Endothelial cell of umbilical vein (primary cell): Measurements from ENCODE around the gene PRDM16. TPM values are rescaled to one million over a fixed set of nuclear protein-coding genes. Genes with fewer than 3 reads are reported as not detected.

Source experiments
- BruUV-seq: library from RNA; stranded (reverse); fragments of 400-500 nt; replicated peaks from 2 replicates; lab custom pipeline; 2021; lab: Mats Ljungman, UMichigan
- CTCF ChIA-PET: fragments of 300-600, 350-600 bp; sonication (Branson Sonifier 250); formaldehyde crosslinking; loops from one replicate; lab custom pipeline; 2021; ENCODE audit warnings: antibody characterized with exemption, inconsistent platforms; lab: Charles Lee
- POLR2A ChIA-PET: fragments of 300-600, 350-600 bp; sonication (Branson Sonifier 250); formaldehyde crosslinking; loops from one replicate; lab custom pipeline; 2021; ENCODE audit warnings: antibody characterized with exemption, inconsistent platforms; lab: Charles Lee
- DNase-seq: peaks from one replicate; pipeline ENCODE4 v3.0.0-alpha.2; 2011; ENCODE audit warnings: low read depth, low spot score
- FAIRE-seq: peaks from 2 replicates; lab custom pipeline; 2011; peaks lifted over from hg19 to GRCh38; lab: Jason Lieb, UNC
- H2AFZ ChIP-seq: 2 replicates; pipeline ENCODE4 v1.6.0; 2012; ENCODE audit warnings: low read depth, low read length, control low read depth, inconsistent platforms
- H3K27ac ChIP-seq: 2 replicates; pipeline ENCODE4 v1.5.1; 2011; ENCODE audit warnings: low read depth, mild to moderate bottlenecking, control low read depth, low read length, moderate library complexity; ENCODE audit not compliant: insufficient read depth
- H3K27me3 ChIP-seq, 2 experiments: 2 replicates each; pipeline versions ENCODE4 v1.6.0 to v1.6.1; 2011; ENCODE audit warnings: low read length in 2 of 2, mixed read lengths in 1 of 2; ENCODE audit not compliant: control insufficient read depth in 2 of 2, insufficient read depth in 2 of 2
- H3K36me3 ChIP-seq, 2 experiments: 2 replicates in 1 of 2; 3 replicates in 1 of 2; pipeline ENCODE4 v1.5.1; 2011; ENCODE audit warnings: low read length in 2 of 2, mild to moderate bottlenecking in 1 of 2, moderate library complexity in 1 of 2; ENCODE audit not compliant: control insufficient read depth in 2 of 2, insufficient read depth in 2 of 2; ENCODE audit errors: extremely low read depth in 1 of 2
- H3K4me1 ChIP-seq: 3 replicates; pipeline ENCODE4 v1.5.1; 2011; ENCODE audit warnings: mild to moderate bottlenecking, low read length; ENCODE audit not compliant: control insufficient read depth, insufficient read depth; ENCODE audit errors: extremely low read depth
- H3K4me2 ChIP-seq: 2 replicates; pipeline ENCODE4 v1.6.1; 2011; ENCODE audit warnings: low read length, control low read depth, mixed read lengths; ENCODE audit not compliant: insufficient read depth
- H3K4me3 ChIP-seq, 3 experiments: fragments of 200-600 bp in 1 of 3; sonication (generic), shearing (Covaris generic) in 1 of 3; replicated peaks in 1 of 3; 2 replicates each; pipeline ENCODE4 v1.5.1; 2011 to 2016; ENCODE audit warnings: control low read depth in 3 of 3, low read length in 3 of 3, mild to moderate bottlenecking in 2 of 3, inconsistent platforms in 1 of 3, low read depth in 1 of 3, moderate library complexity in 1 of 3; ENCODE audit not compliant: insufficient read depth in 1 of 3
- H3K79me2 ChIP-seq: 2 replicates; pipeline ENCODE4 v1.6.0; 2012; ENCODE audit warnings: low read length, inconsistent platforms; ENCODE audit not compliant: control insufficient read depth, insufficient read depth
- H3K9ac ChIP-seq: replicated peaks from 2 replicates; pipeline ENCODE3; 2011; ENCODE audit warnings: low read length, control low read depth; ENCODE audit not compliant: insufficient read depth; ENCODE audit errors: extremely low read depth
- H3K9me1 ChIP-seq: replicated peaks from 3 replicates; pipeline ENCODE4 v1.6.0; 2011; ENCODE audit warnings: mild to moderate bottlenecking, low read length; ENCODE audit not compliant: control insufficient read depth, insufficient read depth; ENCODE audit errors: extremely low read depth
- H3K9me3 ChIP-seq: replicated peaks from 2 replicates; pipeline ENCODE4 v1.5.1; 2012; ENCODE audit warnings: low read length, inconsistent platforms; ENCODE audit not compliant: control insufficient read depth, insufficient read depth
- H4K20me1 ChIP-seq: replicated peaks from 2 replicates; pipeline ENCODE3; 2011; ENCODE audit warnings: mild to moderate bottlenecking, low read length; ENCODE audit not compliant: control insufficient read depth, insufficient read depth; ENCODE audit errors: extremely low read depth
- EZH2 ChIP-seq: IDR thresholded peaks from 2 replicates; pipeline ENCODE4 v1.6.1; 2012; ENCODE audit warnings: borderline replicate concordance, low read depth, mild to moderate bottlenecking, moderate library complexity, low read length, inconsistent platforms; ENCODE audit not compliant: severe bottlenecking
- FOS ChIP-seq: IDR thresholded peaks from 2 replicates; pipeline ENCODE4 v1.6.1; 2011; ENCODE audit warnings: mild to moderate bottlenecking, low read length, moderate library complexity, borderline replicate concordance; ENCODE audit not compliant: insufficient read depth
- GATA2 ChIP-seq: IDR thresholded peaks from 2 replicates; pipeline ENCODE4 v1.7.0; 2011; ENCODE audit warnings: low read depth, mild to moderate bottlenecking, moderate library complexity, mixed read lengths, low read length; ENCODE audit not compliant: insufficient read length, insufficient read depth
- MYC ChIP-seq: IDR thresholded peaks from one replicate; pipeline ENCODE4 v1.6.1; 2011; ENCODE audit warnings: mild to moderate bottlenecking, low read depth, low read length
- POLR2A ChIP-seq: IDR thresholded peaks from 2 replicates; pipeline ENCODE4 v1.6.1; 2012; ENCODE audit warnings: low read depth, mild to moderate bottlenecking, control low read depth, low read length
- POLR2AphosphoS5 ChIP-seq: IDR thresholded peaks from 2 replicates; pipeline ENCODE4 v1.6.1; 2012; ENCODE audit warnings: low read depth, mild to moderate bottlenecking, control low read depth, low read length, moderate library complexity; ENCODE audit not compliant: insufficient read depth
- dilution Hi-C: fragments of 300-500 bp; cut with MboI; formaldehyde crosslinking; loops from one replicate; pipeline ENCODE4 v1.15.0; 2019; ENCODE audit warnings: low sequenced_read_pairs; ENCODE audit not compliant: extremely low pct_ligation_motif_present
- intact Hi-C: fragments of 100-400 bp; cut with micrococcal nuclease; formaldehyde crosslinking; loops from one replicate; pipeline ENCODE4 v1.10.0; 2022
- polyA plus RNA-seq, 4 experiments: library from polyadenylated mRNA; depleted of rRNA in 3 of 4; stranded (reverse) in 3 of 4; unstranded in 1 of 4; fragments of >200 nt; gene quantifications; 2 replicates each; pipeline versions ENCODE4 v1.2.1 to v1.2.3, GENCODE V29; 2011 to 2012; ENCODE audit warnings: missing spikeins in 1 of 4
- total RNA-seq: library from RNA; stranded (reverse); gene quantifications from 2 replicates; pipeline ENCODE4 v1.2.3, GENCODE V29; 2021
- TF ChIP-seq, protein P1 (sequence below): IDR thresholded peaks from 2 replicates; pipeline ENCODE4 v1.6.1; 2011; ENCODE audit not compliant: insufficient read depth, insufficient read length
- TF ChIP-seq, protein P2 (sequence below), 2 donors: IDR thresholded peaks; 1 replicate in 1 of 2; 2 replicates in 1 of 2; pipeline ENCODE4 v1.5.1; 2011; ENCODE audit warnings: low read length in 2 of 2, mild to moderate bottlenecking in 2 of 2, moderate library complexity in 2 of 2, control low read depth in 1 of 2, inconsistent platforms in 1 of 2, low read depth in 1 of 2; ENCODE audit not compliant: insufficient read depth in 1 of 2; ENCODE audit errors: extremely low read depth in 1 of 2

Gene PRDM16
- total and polyA plus RNA-seq, 2 donors (not counting 3 experiments of a cell fraction or from before 2014, with no cell fraction given), result not detected

DNA sequence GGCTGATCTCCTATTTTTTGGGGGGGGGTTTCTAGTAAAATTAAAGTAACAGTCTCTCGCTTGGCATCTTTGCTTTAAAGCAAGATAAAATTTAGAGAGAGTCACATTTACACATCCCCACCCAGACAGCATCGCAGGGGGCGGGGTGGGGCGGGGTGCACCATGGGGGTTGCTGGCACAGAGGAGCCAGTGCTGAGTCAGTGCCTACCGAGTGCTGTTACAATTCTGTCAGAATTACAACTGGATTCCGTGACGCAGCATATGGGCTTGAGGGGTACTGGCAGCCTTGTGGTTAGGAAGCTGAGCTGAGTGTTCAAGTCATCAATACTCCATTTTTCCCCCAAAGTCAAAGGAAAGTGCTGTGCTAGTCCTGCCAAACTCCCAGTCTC, 175.9 kb downstream of the PRDM16 start:
- no peaks in the 10 kb centered on the region for H3K79me2 ChIP-seq
- BruUV-seq, result no TSS peak
- no peaks in the 10 kb centered on the region for H4K20me1 ChIP-seq
- ChIA-PET CTCF (no interaction called here), POLR2A (no interaction called here)
- H3K9ac ChIP-seq, result no peak overlapping the region
- H3K9me1 ChIP-seq, result no peaks in the 10 kb centered on the region
- TF ChIP-seq, protein P1, sequence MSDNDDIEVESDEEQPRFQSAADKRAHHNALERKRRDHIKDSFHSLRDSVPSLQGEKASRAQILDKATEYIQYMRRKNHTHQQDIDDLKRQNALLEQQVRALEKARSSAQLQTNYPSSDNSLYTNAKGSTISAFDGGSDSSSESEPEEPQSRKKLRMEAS, result no peak
- no peak for FAIRE-seq
- H3K36me3 ChIP-seq, result no peaks in the 10 kb centered on the region
- no peak for DNase-seq
- intact Hi-C loops, result no loop called here
- no peaks in the 10 kb centered on the region for H3K4me1 ChIP-seq
- no peak overlapping the region for H3K4me2 ChIP-seq
- H3K9me3 ChIP-seq, result no peaks in the 10 kb centered on the region
- no peak overlapping the region for H3K27ac ChIP-seq
- dilution Hi-C loops, result no loop called here
- peaks cover 0 to 5% of the 10 kb centered on the region in 2 experiments for H3K27me3 ChIP-seq
- H2AFZ ChIP-seq, result no peak overlapping the region
- H3K4me3 ChIP-seq, result no peak overlapping the region

DNA sequence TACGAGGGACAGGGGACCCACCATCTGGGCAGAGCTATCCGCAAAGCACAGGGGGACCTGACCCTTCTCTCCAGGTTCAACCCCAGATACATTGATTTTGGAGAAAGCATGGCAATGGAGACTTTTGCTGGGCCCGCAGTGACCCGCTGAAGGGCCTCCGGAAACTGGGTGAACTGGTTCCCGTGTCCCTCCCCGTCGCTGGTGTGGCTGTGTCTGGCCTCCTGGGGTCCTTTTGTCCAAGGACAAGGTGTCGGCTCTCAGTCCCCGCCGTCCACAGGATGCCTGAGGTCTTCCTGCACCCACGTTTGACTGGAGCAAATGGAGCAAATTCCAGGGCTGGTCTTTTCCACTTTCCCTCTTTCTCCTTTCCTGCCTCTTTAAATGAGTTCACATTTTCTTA, 176.3 kb downstream of the PRDM16 start:
- peaks cover 0 to 5% of the 10 kb centered on the region in 2 experiments for H3K27me3 ChIP-seq

More for the DNA sequence above, 176.3 kb downstream of the PRDM16 start:
- TF ChIP-seq FOS (no peak), MYC (no peak), GATA2 (no peak), POLR2A (no peak), EZH2 (no peak), POLR2AphosphoS5 (no peak)
- TF ChIP-seq, protein P1, result no peak
- TF ChIP-seq, protein P2, sequence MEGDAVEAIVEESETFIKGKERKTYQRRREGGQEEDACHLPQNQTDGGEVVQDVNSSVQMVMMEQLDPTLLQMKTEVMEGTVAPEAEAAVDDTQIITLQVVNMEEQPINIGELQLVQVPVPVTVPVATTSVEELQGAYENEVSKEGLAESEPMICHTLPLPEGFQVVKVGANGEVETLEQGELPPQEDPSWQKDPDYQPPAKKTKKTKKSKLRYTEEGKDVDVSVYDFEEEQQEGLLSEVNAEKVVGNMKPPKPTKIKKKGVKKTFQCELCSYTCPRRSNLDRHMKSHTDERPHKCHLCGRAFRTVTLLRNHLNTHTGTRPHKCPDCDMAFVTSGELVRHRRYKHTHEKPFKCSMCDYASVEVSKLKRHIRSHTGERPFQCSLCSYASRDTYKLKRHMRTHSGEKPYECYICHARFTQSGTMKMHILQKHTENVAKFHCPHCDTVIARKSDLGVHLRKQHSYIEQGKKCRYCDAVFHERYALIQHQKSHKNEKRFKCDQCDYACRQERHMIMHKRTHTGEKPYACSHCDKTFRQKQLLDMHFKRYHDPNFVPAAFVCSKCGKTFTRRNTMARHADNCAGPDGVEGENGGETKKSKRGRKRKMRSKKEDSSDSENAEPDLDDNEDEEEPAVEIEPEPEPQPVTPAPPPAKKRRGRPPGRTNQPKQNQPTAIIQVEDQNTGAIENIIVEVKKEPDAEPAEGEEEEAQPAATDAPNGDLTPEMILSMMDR (IDR thresholded peaks at IDR 0.05; ENCODE audit: extremely low read depth in 1 of 2, insufficient read depth in 1 of 2, low read depth in 1 of 2, low read length in 2 of 2), result no peak
- H3K9me1 ChIP-seq, result no peaks in the 10 kb centered on the region
- BruUV-seq, result no TSS peak
- no peaks in the 10 kb centered on the region for H3K4me1 ChIP-seq
- no peaks in the 10 kb centered on the region for H3K9me3 ChIP-seq
- no peak overlapping the region for H2AFZ ChIP-seq
- ChIA-PET POLR2A (no interaction called here), CTCF (no interaction called here)
- dilution Hi-C loops, result no loop called here
- intact Hi-C loops, result no loop called here
- FAIRE-seq (no peak), DNase-seq (no peak)
- H3K4me3 ChIP-seq, result no peak overlapping the region
- H3K27ac ChIP-seq, result no peak overlapping the region
- H3K36me3 ChIP-seq, result no peaks in the 10 kb centered on the region
- no peaks in the 10 kb centered on the region for H3K79me2 ChIP-seq
- H3K4me2 ChIP-seq, result no peak overlapping the region
- H3K9ac ChIP-seq, result no peak overlapping the region
- no peaks in the 10 kb centered on the region for H4K20me1 ChIP-seq
